ENCODE data around the gene EOGT. TPM values are rescaled to one million over a fixed set of nuclear protein-coding genes. Genes with fewer than 3 reads are reported as not detected.

EOGT gene
- total RNA-seq, 8 experiments from 2014 or later, result 3.7 to 36.1 (median 8.2) TPM

DNA sequence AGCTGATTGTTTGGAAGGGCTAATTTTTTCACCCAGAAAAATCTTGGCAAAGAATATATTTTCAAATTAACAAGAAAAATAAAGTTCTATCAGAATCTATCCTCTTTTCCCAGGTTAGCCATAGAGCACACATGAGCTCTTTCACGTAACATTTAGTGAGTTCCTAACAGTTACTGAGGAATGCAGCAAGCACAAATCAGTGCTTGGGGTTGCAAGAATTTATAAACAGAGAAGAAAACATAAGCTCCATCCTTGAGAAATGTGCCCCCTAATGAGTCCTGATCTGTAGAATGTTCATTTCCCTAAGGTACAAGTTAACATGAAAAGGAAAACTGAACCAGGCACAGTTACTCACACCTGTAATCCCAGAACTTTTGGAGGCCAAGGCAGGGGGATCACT lies 13.9 kb downstream of the EOGT start:
- H3K4me1 ChIP-seq (replicated peaks in 1 of 2), result no peaks in the 10 kb centered on the region

GRCh38 chr3:68999158-68999557 lies 14.3 kb downstream of the EOGT start:
- Histone ChIP-seq H3K4me1 (replicated peaks in 1 of 2) (no peaks in the 10 kb centered on the region), H3K4me3 (no peak overlapping the region), H3K27ac (no peak overlapping the region)
- peak in 3 of 8 experiments; percentile 46 to 79 (median 63) for ATAC-seq (replicated peaks in 6 of 8)
- in situ Hi-C loops (cut with MboI; ENCODE audit: low pct_unique_long_range_greater_than_20kb in 2 of 9, low sequenced_read_pairs in 9 of 9, unreplicated experiment in 9 of 9), result no loop called here

More for the DNA sequence above, 13.9 kb downstream of the EOGT start:
- Histone ChIP-seq H3K27ac (no peak overlapping the region), H3K4me3 (no peak overlapping the region)
- ATAC-seq (replicated peaks in 6 of 8), result peak in 1 of 8 experiments; percentile 23
- in situ Hi-C loops (cut with MboI; ENCODE audit: low pct_unique_long_range_greater_than_20kb in 2 of 9, low sequenced_read_pairs in 9 of 9, unreplicated experiment in 9 of 9), result no loop called here
- 80 to 100% (median 95%) methylated on average over 1 of the region's 1 CpG; no CpG with 5 or more reads in 4 of the 10 experiments for WGBS, 10 experiments

DNA sequence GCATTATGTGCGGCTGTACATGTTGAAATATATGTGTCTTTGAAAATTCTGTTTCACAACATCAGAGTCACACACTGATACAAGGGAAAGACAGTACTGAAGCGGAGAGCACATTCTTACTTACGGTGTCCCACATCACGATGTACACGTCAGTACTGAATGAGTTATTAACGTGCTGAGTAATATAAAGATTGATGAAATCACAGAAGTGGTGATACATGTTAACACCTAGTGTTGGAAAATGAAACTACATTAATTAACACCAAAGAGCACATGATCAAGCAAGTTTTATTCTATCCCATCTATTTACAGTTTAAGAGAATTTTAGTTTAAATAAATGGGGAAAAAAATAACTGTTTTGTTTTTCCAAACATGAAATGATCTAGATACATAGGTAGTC lies 15.6 kb downstream of the EOGT start:
- H3K4me1 ChIP-seq (replicated peaks in 1 of 2), result no peaks in the 10 kb centered on the region
- in situ Hi-C loops (cut with MboI; ENCODE audit: low pct_unique_long_range_greater_than_20kb in 2 of 9, low sequenced_read_pairs in 9 of 9, unreplicated experiment in 9 of 9), result no loop called here

DNA sequence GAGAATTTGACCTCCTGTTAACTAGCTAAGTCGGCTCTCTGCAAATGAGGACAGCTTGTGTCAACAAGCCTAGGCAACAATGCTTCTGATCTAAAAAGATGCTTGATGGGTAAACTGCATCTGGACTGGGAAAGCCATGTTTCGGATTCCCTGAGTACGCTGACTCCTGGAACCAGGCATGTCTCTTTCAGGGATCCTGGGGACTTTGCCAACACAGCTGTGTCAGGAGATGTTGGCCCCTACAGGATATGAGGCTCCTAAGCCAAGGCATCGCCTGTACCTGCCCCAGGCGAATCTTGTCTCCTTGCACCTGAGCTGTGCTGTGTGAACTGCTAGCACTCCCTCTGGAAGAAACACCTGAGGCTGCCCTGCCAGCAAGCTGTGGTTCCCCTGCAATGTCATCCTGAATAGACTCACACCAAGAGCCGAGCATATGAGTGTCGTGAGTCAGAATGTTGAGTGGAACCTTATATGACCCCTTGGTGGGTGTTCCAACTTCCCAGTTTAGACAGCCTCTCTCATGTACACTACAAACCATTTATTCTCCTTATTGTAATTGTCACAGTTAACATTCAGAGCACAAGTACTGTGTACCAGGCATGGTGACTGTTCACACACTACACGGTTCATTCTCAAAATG lies 17.0 kb downstream of the EOGT start:
- H3K4me3 ChIP-seq, result no peak overlapping the region
- WGBS, 10 experiments, result 71 to 100% (median 75%) methylated on average over 1 to 7 of the region's 8 CpGs; no CpG with 5 or more reads in 3 of the 10 experiments
- peak in 3 of 8 experiments; percentile 10 to 58 (median 21) for ATAC-seq (replicated peaks in 6 of 8)
- H3K27ac ChIP-seq, result no peak overlapping the region
- H3K4me1 ChIP-seq (replicated peaks in 1 of 2), result no peaks in the 10 kb centered on the region
- in situ Hi-C loops (cut with MboI; ENCODE audit: low pct_unique_long_range_greater_than_20kb in 2 of 9, low sequenced_read_pairs in 9 of 9, unreplicated experiment in 9 of 9), result no loop called here

More for the DNA sequence above, 15.6 kb downstream of the EOGT start:
- peak in 1 of 8 experiments; percentile 47 for ATAC-seq (replicated peaks in 6 of 8)
- Histone ChIP-seq H3K27ac (no peak overlapping the region), H3K4me3 (no peak overlapping the region)
- 73 to 100% (median 87%) methylated on average over 1 to 6 of the region's 6 CpGs; no CpG with 5 or more reads in 1 of the 10 experiments for WGBS, 10 experiments

DNA sequence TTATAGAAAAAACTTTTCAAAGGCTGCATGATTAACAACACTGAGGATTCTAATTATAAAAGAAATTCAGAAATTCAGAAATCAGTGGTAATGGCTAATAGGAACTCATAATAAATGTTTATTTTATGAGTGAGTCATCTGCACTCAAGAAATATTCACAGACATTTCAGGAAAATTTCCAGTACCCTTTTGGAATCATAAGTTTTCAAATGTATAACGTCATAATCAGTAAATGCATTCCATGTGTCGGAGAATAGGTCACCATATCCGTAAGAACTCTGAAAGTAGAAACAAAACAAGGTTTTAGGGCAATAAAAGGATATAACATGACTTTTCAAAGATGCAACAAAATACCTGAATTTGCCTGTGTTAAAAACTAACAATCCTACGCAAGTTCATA lies 24.7 kb downstream of the EOGT start:
- Histone ChIP-seq H3K4me1 (replicated peaks in 1 of 2) (no peaks in the 10 kb centered on the region), H3K4me3 (no peak overlapping the region), H3K27ac (no peak overlapping the region)
- in situ Hi-C loops (cut with MboI; ENCODE audit: low pct_unique_long_range_greater_than_20kb in 2 of 9, low sequenced_read_pairs in 9 of 9, unreplicated experiment in 9 of 9), result no loop called here
- peak in 1 of 8 experiments; percentile 20 for ATAC-seq (replicated peaks in 6 of 8)
- 8 to 100% (median 90%) methylated on average over 2 to 4 of the region's 4 CpGs; no CpG with 5 or more reads in 1 of the 10 experiments for WGBS, 10 experiments

- in situ Hi-C loops (cut with MboI; ENCODE audit: low pct_unique_long_range_greater_than_20kb in 2 of 9, low sequenced_read_pairs in 9 of 9, unreplicated experiment in 9 of 9), result no loop called here
- no peak for ATAC-seq (replicated peaks in 6 of 8)
- no peak overlapping the region for H3K27ac ChIP-seq
- WGBS, 10 experiments, result 54 to 93% (median 73%) methylated on average over 4 to 6 of the region's 6 CpGs
- no peak overlapping the region for H3K4me3 ChIP-seq
- H3K4me1 ChIP-seq (replicated peaks in 1 of 2), result no peaks in the 10 kb centered on the region
Measured at GRCh38 chr3:68987322-68987721, 26.2 kb downstream of the EOGT start.

GRCh38 chr3:68986496-68987208 lies 26.8 kb downstream of the EOGT start:
- in situ Hi-C loops (cut with MboI; ENCODE audit: low pct_unique_long_range_greater_than_20kb in 2 of 9, low sequenced_read_pairs in 9 of 9, unreplicated experiment in 9 of 9), result no loop called here
- Histone ChIP-seq H3K27ac (no peak overlapping the region), H3K4me1 (replicated peaks in 1 of 2) (no peaks in the 10 kb centered on the region), H3K4me3 (no peak overlapping the region)
- peak in 1 of 8 experiments; percentile 40 for ATAC-seq (replicated peaks in 6 of 8)
- 93 to 100% (median 98%) methylated on average over 1 to 6 of the region's 6 CpGs; no CpG with 5 or more reads in 3 of the 10 experiments for WGBS, 10 experiments

DNA sequence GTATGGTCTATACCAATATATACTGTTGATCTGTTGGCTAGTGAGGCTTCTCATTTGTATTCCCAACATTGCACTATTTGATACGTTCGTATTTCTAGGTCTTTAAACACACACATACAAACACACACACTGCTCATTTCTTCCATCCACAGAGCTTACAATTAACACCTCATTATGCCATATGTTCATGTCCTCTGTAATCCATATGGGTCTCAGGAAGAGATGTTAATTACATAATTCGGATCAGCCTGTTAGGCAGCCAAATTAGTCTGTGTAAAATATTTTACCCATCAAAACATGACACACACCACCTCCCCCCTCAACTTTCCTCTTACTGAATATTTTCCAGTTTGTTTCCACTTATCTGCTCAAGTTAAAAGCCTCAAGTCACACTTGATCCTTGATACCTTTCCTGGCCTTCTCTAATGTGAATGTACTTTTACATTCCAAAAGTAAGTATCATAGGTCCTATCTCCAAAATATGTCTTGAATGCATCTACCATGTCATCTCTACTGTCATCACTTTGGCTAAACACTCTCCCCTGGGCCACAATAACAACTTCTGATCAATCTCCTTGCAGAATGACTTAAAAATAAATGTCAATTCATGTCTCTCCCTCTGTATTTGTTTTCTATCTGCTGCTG lies 28.2 kb downstream of the EOGT start:
- in situ Hi-C loops (cut with MboI; ENCODE audit: low pct_unique_long_range_greater_than_20kb in 2 of 9, low sequenced_read_pairs in 9 of 9, unreplicated experiment in 9 of 9), result no loop called here
- WGBS, 10 experiments, result 20 to 100% (median 58%) methylated on average over 1 to 3 of the region's 3 CpGs; no CpG with 5 or more reads in 3 of the 10 experiments
- ATAC-seq (replicated peaks in 6 of 8), result no peak

DNA sequence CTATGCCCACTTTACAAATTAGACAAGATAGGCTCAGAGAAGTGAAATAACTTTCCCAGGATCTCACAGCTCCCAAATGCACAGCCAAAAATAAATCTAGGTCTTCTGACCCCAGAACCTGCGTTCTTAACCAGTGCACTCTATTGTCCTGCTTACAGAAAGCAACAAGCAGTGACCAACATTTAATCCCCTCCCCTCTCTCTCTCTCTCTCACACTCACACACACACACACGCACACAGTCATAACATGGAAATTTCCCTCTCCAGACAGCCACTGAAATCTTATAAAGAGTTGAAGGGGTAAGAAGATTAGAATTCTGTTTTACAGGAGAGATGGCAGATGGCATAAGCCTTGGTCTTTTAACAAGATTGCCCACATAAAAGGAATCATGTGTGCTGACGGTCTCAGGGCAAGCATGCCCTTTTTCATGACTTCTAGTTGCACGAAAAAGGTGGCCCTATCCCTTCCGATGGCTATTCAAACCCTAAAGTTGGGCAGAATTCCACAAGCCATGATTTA lies 29.4 kb downstream of the EOGT start:
- Histone ChIP-seq H3K4me3 (no peak overlapping the region), H3K4me1 (replicated peaks in 1 of 2) (no peaks in the 10 kb centered on the region), H3K27ac (no peak overlapping the region)
- ATAC-seq (replicated peaks in 6 of 8), result no peak
- 33 to 100% (median 74%) methylated on average over 1 to 5 of the region's 5 CpGs; no CpG with 5 or more reads in 2 of the 10 experiments for WGBS, 10 experiments
- in situ Hi-C loops (cut with MboI; ENCODE audit: low pct_unique_long_range_greater_than_20kb in 2 of 9, low sequenced_read_pairs in 9 of 9, unreplicated experiment in 9 of 9), result no loop called here

More for the DNA sequence above, 28.2 kb downstream of the EOGT start:
- no peaks in the 10 kb centered on the region for H3K4me1 ChIP-seq (replicated peaks in 1 of 2)
- H3K4me3 ChIP-seq, result no peak overlapping the region
- no peak overlapping the region for H3K27ac ChIP-seq

DNA sequence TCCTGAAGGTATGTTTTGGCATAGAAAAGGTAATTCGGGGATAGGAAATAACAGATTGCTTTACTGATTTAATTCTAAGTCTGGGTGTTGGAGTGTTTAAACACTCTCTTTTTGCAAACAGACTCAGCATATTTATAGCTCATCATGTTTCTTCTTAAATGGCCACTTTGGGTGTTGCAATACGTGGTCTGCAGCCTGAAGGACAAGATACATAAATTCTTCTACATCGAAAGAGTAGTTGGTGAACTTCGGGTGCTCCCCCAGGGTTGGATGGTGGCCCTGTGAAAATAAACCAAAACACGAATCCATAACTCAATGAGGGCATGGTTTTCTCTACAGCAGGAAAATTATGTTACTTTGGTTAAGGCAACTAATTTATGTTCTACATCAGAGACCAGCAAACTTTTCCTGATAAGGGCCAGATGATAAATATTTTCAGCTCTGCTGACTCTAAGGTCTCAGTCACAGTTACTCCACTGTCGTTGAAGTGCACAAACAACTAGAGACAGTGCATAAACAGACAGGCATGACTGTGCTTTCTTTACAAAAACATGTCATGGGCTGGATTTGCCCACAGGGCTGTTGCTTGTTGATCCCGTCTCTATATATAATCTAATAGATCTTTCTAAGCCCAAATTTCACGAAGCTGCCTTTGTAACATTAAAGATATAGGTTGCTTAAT lies 35.9 kb downstream of the EOGT start:
- 81 to 93% (median 89%) methylated on average over 3 to 8 of the region's 8 CpGs for WGBS, 10 experiments
- Histone ChIP-seq H3K4me1 (replicated peaks in 1 of 2) (no peaks in the 10 kb centered on the region), H3K27ac (no peak overlapping the region), H3K4me3 (no peak overlapping the region)
- no peak for ATAC-seq (replicated peaks in 6 of 8)
- in situ Hi-C loops (cut with MboI; ENCODE audit: low pct_unique_long_range_greater_than_20kb in 2 of 9, low sequenced_read_pairs in 9 of 9, unreplicated experiment in 9 of 9), result no loop called here

GRCh38 chr3:68974711-68975110 lies 38.8 kb downstream of the EOGT start:
- no peak overlapping the region for H3K4me3 ChIP-seq
- no peak for ATAC-seq (replicated peaks in 6 of 8)
- H3K4me1 ChIP-seq (replicated peaks in 1 of 2), result no peaks in the 10 kb centered on the region
- in situ Hi-C loops (cut with MboI; ENCODE audit: low pct_unique_long_range_greater_than_20kb in 2 of 9, low sequenced_read_pairs in 9 of 9, unreplicated experiment in 9 of 9), result no loop called here
- WGBS, 10 experiments, result 67 to 100% (median 92%) methylated on average over 2 to 5 of the region's 5 CpGs; no CpG with 5 or more reads in 2 of the 10 experiments
- no peak overlapping the region for H3K27ac ChIP-seq

DNA sequence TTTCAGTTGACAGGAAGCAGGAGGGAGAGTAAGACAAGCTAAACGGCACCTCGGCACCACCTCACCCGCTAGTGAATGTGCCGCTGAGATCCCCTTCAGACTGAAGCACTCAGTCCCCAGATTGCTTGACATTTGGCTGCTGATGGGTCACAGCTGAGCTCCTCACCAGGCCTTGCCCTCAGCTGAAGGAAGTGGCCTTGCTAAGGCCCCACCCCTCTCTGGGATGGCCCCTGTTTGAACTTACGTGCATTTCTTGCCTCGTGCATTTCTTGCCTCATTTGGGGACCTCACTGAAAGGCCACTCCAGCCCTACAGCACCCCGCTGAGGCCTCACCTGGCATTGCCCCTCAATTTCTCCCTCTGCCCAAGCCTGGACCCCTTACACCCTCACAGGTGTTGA lies 39.8 kb downstream of the EOGT start:
- H3K27ac ChIP-seq, result no peak overlapping the region
- no peaks in the 10 kb centered on the region for H3K4me1 ChIP-seq (replicated peaks in 1 of 2)
- peak in 3 of 8 experiments; percentile 23 to 57 (median 36) for ATAC-seq (replicated peaks in 6 of 8)
- H3K4me3 ChIP-seq, result no peak overlapping the region
- in situ Hi-C loops (cut with MboI; ENCODE audit: low pct_unique_long_range_greater_than_20kb in 2 of 9, low sequenced_read_pairs in 9 of 9, unreplicated experiment in 9 of 9), result no loop called here
- 38 to 98% (median 87%) methylated on average over 2 to 7 of the region's 7 CpGs; no CpG with 5 or more reads in 3 of the 10 experiments for WGBS, 10 experiments
